Duodenal mucosa (tissue), 2 donors: ENCODE results near the gene TIMM9.
"Not testable (repeated sequence)": the region's sequence is repeated elsewhere in the genome, so short reads cannot be mapped to it uniquely, and the experiment has no call there.

ENCODE experiments used
- H3K27ac ChIP-seq: one replicate; pipeline ENCODE4 v1.7.0; 2013; ENCODE audit warnings: low read depth, low read length
- H3K27me3 ChIP-seq, 2 donors: one replicate each; pipeline ENCODE4 v1.7.0; 2013; ENCODE audit warnings: low read length in 2 of 2, control low read depth in 1 of 2; ENCODE audit not compliant: insufficient read depth in 2 of 2, control insufficient read depth in 1 of 2
- H3K36me3 ChIP-seq, 2 donors: one replicate each; pipeline ENCODE4 v1.7.0; 2013; ENCODE audit warnings: low read length in 2 of 2, control low read depth in 1 of 2; ENCODE audit not compliant: insufficient read depth in 2 of 2, control insufficient read depth in 1 of 2
- H3K4me1 ChIP-seq, 2 donors: one replicate each; pipeline ENCODE4 v1.7.0; 2013; ENCODE audit warnings: low read length in 2 of 2, control low read depth in 1 of 2; ENCODE audit not compliant: insufficient read depth in 2 of 2, control insufficient read depth in 1 of 2
- H3K4me3 ChIP-seq, 2 donors: one replicate each; pipeline ENCODE4 v1.7.0; 2013; ENCODE audit warnings: low read length in 2 of 2, low read depth in 1 of 2
- H3K9ac ChIP-seq, 2 donors: one replicate each; pipeline ENCODE4 v1.7.0; 2013; ENCODE audit warnings: low read length in 2 of 2, low read depth in 1 of 2
- H3K9me3 ChIP-seq, 2 donors: one replicate each; pipeline ENCODE4 v1.7.0; 2013; ENCODE audit warnings: low read length in 2 of 2, control low read depth in 1 of 2; ENCODE audit not compliant: control insufficient read depth in 1 of 2

The TIMM9 gene

GRCh38 chr14:58444627-58445026, 17.3 kb upstream of the TIMM9 start:
- no peak overlapping the region for H3K9ac ChIP-seq
- no peak overlapping the region for H3K27ac ChIP-seq
- no peaks in the 10 kb centered on the region for H3K27me3 ChIP-seq
- no peaks in the 10 kb centered on the region for H3K4me1 ChIP-seq
- no peak overlapping the region for H3K4me3 ChIP-seq
- H3K9me3 ChIP-seq, result no peaks in the 10 kb centered on the region
- peaks cover 7 to 55% of the 10 kb centered on the region in 2 donors for H3K36me3 ChIP-seq

- no peak overlapping the region for H3K27ac ChIP-seq
- H3K27me3 ChIP-seq, result no peaks in the 10 kb centered on the region
- H3K9me3 ChIP-seq, result no peaks in the 10 kb centered on the region
- H3K4me3 ChIP-seq, result no peak overlapping the region
- H3K36me3 ChIP-seq, result peaks cover 7 to 42% of the 10 kb centered on the region in 2 donors
- H3K9ac ChIP-seq, result no peak overlapping the region
- no peaks in the 10 kb centered on the region for H3K4me1 ChIP-seq
These were observed 12.1 kb upstream of the TIMM9 start for GRCh38 chr14:58439476-58439875.

- H3K27ac ChIP-seq, result no peak overlapping the region
- H3K9ac ChIP-seq, result no peak overlapping the region
- H3K4me1 ChIP-seq, result peaks cover 12 to 13% of the 10 kb centered on the region in 2 donors
- no peak overlapping the region for H3K4me3 ChIP-seq
- H3K27me3 ChIP-seq, result no peaks in the 10 kb centered on the region
- peaks cover 0 to 17% of the 10 kb centered on the region in 2 donors for H3K36me3 ChIP-seq
- H3K9me3 ChIP-seq, result no peaks in the 10 kb centered on the region
These were observed 2.8 kb upstream of the TIMM9 start for GRCh38 chr14:58430156-58430555.

GRCh38 chr14:58428118-58428683, 870 bp upstream of the TIMM9 start:
- Histone ChIP-seq H3K4me1 (peaks cover 12 to 13% of the 10 kb centered on the region in 2 donors), H3K27ac (peak overlapping the region; percentile 76), H3K9me3 (no peaks in the 10 kb centered on the region), H3K4me3 (peak overlapping the region; percentile 92 to 97), H3K36me3 (peaks cover 0 to 12% of the 10 kb centered on the region in 2 donors), H3K9ac (peak overlapping the region; percentile 86 to 92), H3K27me3 (no peaks in the 10 kb centered on the region)

GRCh38 chr14:58426670-58427280, 556 bp downstream of the TIMM9 start:
- Histone ChIP-seq H3K4me1 (peaks cover 12 to 13% of the 10 kb centered on the region in 2 donors), H3K27ac (peak overlapping the region; percentile 86), H3K4me3 (peak overlapping the region; percentile 92 to 97)

GRCh38 chr14:58416934-58417333, 10.4 kb downstream of the TIMM9 start:
- not testable (repeated sequence) for H3K4me3 ChIP-seq, H3K9me3 ChIP-seq, H3K9ac ChIP-seq, H3K4me1 ChIP-seq, H3K27ac ChIP-seq, H3K27me3 ChIP-seq
- peaks cover 15 to 40% of the 10 kb centered on the region in 2 donors for H3K36me3 ChIP-seq

More at GRCh38 chr14:58426670-58427280, 556 bp downstream of the TIMM9 start:
- Histone ChIP-seq H3K9me3 (no peaks in the 10 kb centered on the region), H3K36me3 (peaks cover under 1 to 5% of the 10 kb centered on the region in 2 donors), H3K9ac (peak overlapping the region; percentile 86 to 92), H3K27me3 (no peaks in the 10 kb centered on the region)

- Histone ChIP-seq H3K27me3 (no peaks in the 10 kb centered on the region), H3K36me3 (peaks cover 8 to 42% of the 10 kb centered on the region in 2 donors), H3K9ac (no peak overlapping the region), H3K4me1 (no peaks in the 10 kb centered on the region), H3K4me3 (no peak overlapping the region), H3K9me3 (no peaks in the 10 kb centered on the region), H3K27ac (no peak overlapping the region)
These were observed 11.4 kb downstream of the TIMM9 start for GRCh38 chr14:58415636-58416547.

- H3K9ac ChIP-seq, result no peak overlapping the region
- no peak overlapping the region for H3K27ac ChIP-seq
- H3K9me3 ChIP-seq, result no peaks in the 10 kb centered on the region
- H3K36me3 ChIP-seq, result peaks cover 10 to 50% of the 10 kb centered on the region in 2 donors
- H3K27me3 ChIP-seq, result no peaks in the 10 kb centered on the region
- no peaks in the 10 kb centered on the region for H3K4me1 ChIP-seq
- no peak overlapping the region for H3K4me3 ChIP-seq
These were observed 12.5 kb downstream of the TIMM9 start for GRCh38 chr14:58414845-58415244.

GRCh38 chr14:58408681-58409215, 18.6 kb downstream of the TIMM9 start:
- Histone ChIP-seq H3K4me3 (no peak overlapping the region), H3K36me3 (peaks cover 19 to 42% of the 10 kb centered on the region in 2 donors), H3K9ac (no peak overlapping the region), H3K27ac (no peak overlapping the region), H3K9me3 (no peaks in the 10 kb centered on the region), H3K27me3 (no peaks in the 10 kb centered on the region), H3K4me1 (no peaks in the 10 kb centered on the region)

GRCh38 chr14:58401587-58401986, 25.7 kb downstream of the TIMM9 start:
- no peak overlapping the region for H3K4me3 ChIP-seq
- no peak overlapping the region for H3K9ac ChIP-seq
- H3K27me3 ChIP-seq, result no peaks in the 10 kb centered on the region
- no peaks in the 10 kb centered on the region for H3K9me3 ChIP-seq
- H3K27ac ChIP-seq, result no peak overlapping the region
- H3K36me3 ChIP-seq, result no peaks in the 10 kb centered on the region
- no peaks in the 10 kb centered on the region for H3K4me1 ChIP-seq
